ENCODE measurements around the gene PRKAG2.

DNA sequence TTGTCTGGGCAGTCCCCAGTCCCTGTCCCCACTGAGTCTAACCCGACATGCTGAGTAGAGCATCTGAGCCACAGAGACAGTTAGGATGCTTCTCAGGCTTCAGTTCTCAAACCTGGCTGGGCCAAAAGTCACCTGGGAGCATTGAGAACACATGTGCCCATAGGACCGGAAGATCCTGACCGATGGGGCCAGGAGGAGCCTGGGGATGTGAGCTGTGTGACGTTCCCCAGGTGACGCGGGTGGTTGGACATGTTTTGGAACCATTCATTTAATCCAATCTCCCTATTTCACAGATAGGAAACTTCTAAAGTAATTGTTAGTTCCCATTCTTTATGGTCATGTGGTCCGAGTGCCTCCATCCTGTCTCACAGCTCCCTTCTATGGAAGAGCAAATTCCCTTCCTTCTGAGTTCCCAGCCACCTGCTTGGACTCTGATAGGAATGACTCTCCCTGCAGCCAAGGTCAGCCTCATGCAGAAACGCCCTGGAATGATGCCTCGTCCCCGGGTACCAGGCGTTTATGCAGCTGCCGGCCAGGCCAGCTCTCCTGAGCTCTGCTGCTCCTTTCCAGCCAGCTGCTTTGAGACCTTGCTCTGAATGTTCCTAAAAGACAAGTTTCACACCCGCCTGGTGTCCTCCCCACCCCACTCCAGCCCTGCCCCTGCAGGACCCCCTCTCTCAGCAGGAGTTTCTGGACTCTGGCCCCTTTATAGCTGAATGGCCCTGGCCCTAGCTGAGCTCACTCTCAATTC is 190.7 kb downstream of the PRKAG2 start:
- TF ChIP-seq, protein P1, sequence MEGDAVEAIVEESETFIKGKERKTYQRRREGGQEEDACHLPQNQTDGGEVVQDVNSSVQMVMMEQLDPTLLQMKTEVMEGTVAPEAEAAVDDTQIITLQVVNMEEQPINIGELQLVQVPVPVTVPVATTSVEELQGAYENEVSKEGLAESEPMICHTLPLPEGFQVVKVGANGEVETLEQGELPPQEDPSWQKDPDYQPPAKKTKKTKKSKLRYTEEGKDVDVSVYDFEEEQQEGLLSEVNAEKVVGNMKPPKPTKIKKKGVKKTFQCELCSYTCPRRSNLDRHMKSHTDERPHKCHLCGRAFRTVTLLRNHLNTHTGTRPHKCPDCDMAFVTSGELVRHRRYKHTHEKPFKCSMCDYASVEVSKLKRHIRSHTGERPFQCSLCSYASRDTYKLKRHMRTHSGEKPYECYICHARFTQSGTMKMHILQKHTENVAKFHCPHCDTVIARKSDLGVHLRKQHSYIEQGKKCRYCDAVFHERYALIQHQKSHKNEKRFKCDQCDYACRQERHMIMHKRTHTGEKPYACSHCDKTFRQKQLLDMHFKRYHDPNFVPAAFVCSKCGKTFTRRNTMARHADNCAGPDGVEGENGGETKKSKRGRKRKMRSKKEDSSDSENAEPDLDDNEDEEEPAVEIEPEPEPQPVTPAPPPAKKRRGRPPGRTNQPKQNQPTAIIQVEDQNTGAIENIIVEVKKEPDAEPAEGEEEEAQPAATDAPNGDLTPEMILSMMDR (conservative IDR thresholded peaks at IDR 0.05; ENCODE audit: low read depth, low read length) = no peak
- no peak for TF ChIP-seq EZH2 (IDR thresholded peaks at IDR 0.05; ENCODE audit: low read length, unreplicated experiment)
- no peak for TF ChIP-seq EZH2phosphoT487 (IDR thresholded peaks at IDR 0.05; ENCODE audit: borderline replicate concordance, low read length)

Data from PC-3 (cell line).